HepG2 (cell line): Measurements from ENCODE around the gene KDM4B. TPM values are rescaled to one million over a fixed set of nuclear protein-coding genes. Genes with fewer than 3 reads are reported as not detected.

Experiments
- ATAC-seq: fragments of 200-7000 bp; cut with Tn5 transposase; 3 replicates; pipeline ENCODE4 v1.9.1; 2020; ENCODE audit warnings: mild to moderate bottlenecking, moderate library complexity
- BruUV-seq: library from RNA; stranded (reverse); fragments of 400-500 nt; replicated peaks from 2 replicates; lab custom pipeline; 2021; lab: Mats Ljungman, UMichigan
- CTCF ChIA-PET: fragments of 300-600 bp; formaldehyde crosslinking; extraction: SDS; loops from one replicate; lab custom pipeline; 2021; ENCODE audit warnings: low total read pairs, inconsistent platforms, low intra/inter-chr PET ratio; lab: Yijun Ruan, JAX
- POLR2A ChIA-PET: fragments of 350-600 bp; sonication (Branson Sonifier 250); formaldehyde crosslinking; loops from one replicate; lab custom pipeline; 2020; ENCODE audit warnings: antibody characterized with exemption, inconsistent platforms; lab: Yijun Ruan, JAX
- DNase-seq: peaks from one replicate; pipeline ENCODE4 v3.0.0-alpha.2; 2015; ENCODE audit warnings: low spot score
- FAIRE-seq: peaks from 3 replicates; lab custom pipeline; 2011; peaks lifted over from hg19 to GRCh38; lab: Jason Lieb, UNC
- H2AFZ ChIP-seq: one replicate; pipeline ENCODE4 v1.6.1; 2011; ENCODE audit warnings: low read length, inconsistent platforms
- H3K27ac ChIP-seq: fragments of 300-600 bp; 3 replicates; pipeline ENCODE4 v1.8.0; 2011; ENCODE audit warnings: mixed run types, mild to moderate bottlenecking, mixed read lengths, low read length, inconsistent platforms; ENCODE audit not compliant: insufficient read depth; ENCODE audit errors: extremely low read length
- H3K27me3 ChIP-seq, 2 experiments: fragments of 200-600 bp in 1 of 2; 2 replicates in 1 of 2; 3 replicates in 1 of 2; pipeline versions ENCODE4 v1.6.0 to v1.8.0; 2011; ENCODE audit warnings: low read length in 2 of 2, mild to moderate bottlenecking in 2 of 2, moderate library complexity in 2 of 2, inconsistent platforms in 1 of 2; ENCODE audit not compliant: insufficient read depth in 2 of 2, control insufficient read depth in 1 of 2
- H3K36me3 ChIP-seq, 2 experiments: fragments of 200-600 bp in 1 of 2; replicated peaks in 1 of 2; 2 replicates in 1 of 2; 3 replicates in 1 of 2; pipeline versions ENCODE4 v1.5.1 to v1.8.0; 2011; ENCODE audit warnings: low read length in 2 of 2, inconsistent platforms in 1 of 2; ENCODE audit not compliant: insufficient read depth in 2 of 2, control insufficient read depth in 1 of 2
- H3K4me1 ChIP-seq: 2 replicates; pipeline ENCODE4 v1.5.1; 2012; ENCODE audit warnings: low read length, inconsistent platforms; ENCODE audit not compliant: insufficient read depth
- H3K4me2 ChIP-seq: 2 replicates; pipeline ENCODE4 v1.6.0; 2011; ENCODE audit warnings: low read depth, low read length, inconsistent platforms
- H3K4me3 ChIP-seq, 3 experiments: fragments of 200-600 bp in 1 of 3; sonication (generic), shearing (Covaris generic) in 1 of 3; replicated peaks in 1 of 3; 2 replicates each; pipeline ENCODE4 v1.5.1; 2011 to 2016; ENCODE audit warnings: low read length in 3 of 3, inconsistent platforms in 2 of 3, low read depth in 2 of 3, mild to moderate bottlenecking in 2 of 3, control low read depth in 1 of 3, mixed read lengths in 1 of 3; ENCODE audit not compliant: insufficient read depth in 1 of 3
- H3K79me2 ChIP-seq: one replicate; pipeline ENCODE4 v1.6.1; 2011; ENCODE audit warnings: low read length, inconsistent platforms; ENCODE audit not compliant: insufficient read depth
- H3K9ac ChIP-seq: 2 replicates; pipeline ENCODE4 v1.6.0; 2011; ENCODE audit warnings: mild to moderate bottlenecking, low read depth, low read length, inconsistent platforms; ENCODE audit not compliant: insufficient read depth
- H3K9me3 ChIP-seq: 2 replicates; pipeline ENCODE4 v1.5.1; 2012; ENCODE audit warnings: mild to moderate bottlenecking, low read length
- H4K20me1 ChIP-seq: 2 replicates; pipeline ENCODE4 v1.6.0; 2011; ENCODE audit warnings: inconsistent platforms, mild to moderate bottlenecking, low read length, moderate library complexity; ENCODE audit not compliant: insufficient read depth
- CENPX ChIP-seq: sonication (generic); formaldehyde crosslinking; IDR thresholded peaks from 2 replicates; pipeline ENCODE4 v1.9.0; 2021; ENCODE audit warnings: mild to moderate bottlenecking, missing genetic modification reagents, moderate library complexity
- DNMT3B ChIP-seq: conservative IDR thresholded peaks from 2 replicates; pipeline ENCODE4 v1.6.1; 2016; ENCODE audit warnings: missing biosample characterization, control low read depth
- HOXA5 ChIP-seq: sonication (generic); formaldehyde crosslinking; IDR thresholded peaks from 2 replicates; pipeline ENCODE4 v1.4.0; 2020; ENCODE audit warnings: missing genetic modification reagents
- STAT5B ChIP-seq: sonication (generic); formaldehyde crosslinking; IDR thresholded peaks from 2 replicates; pipeline ENCODE4 v1.4.0; 2020; ENCODE audit warnings: missing genetic modification reagents
- WGBS: methylation state at CpG from one replicate; pipeline ENCODE4 v1.1.6; 2017; ENCODE audit warnings: low lambda C conversion rate; 5-methylcytosine and 5-hydroxymethylcytosine counted together
- in situ Hi-C: cut with HindIII; loops from 2 replicates; pipeline ENCODE4 v1.10.0; 2017; ENCODE audit warnings: low pct_unique_long_range_greater_than_20kb; ENCODE audit not compliant: extremely low pct_ligation_motif_present
- intact Hi-C: fragments of 100-400 bp; cut with micrococcal nuclease; formaldehyde crosslinking; loops from one replicate; pipeline ENCODE4 v1.10.0; 2022; ENCODE audit not compliant: unreplicated experiment
- polyA plus RNA-seq, 8 experiments: library from polyadenylated mRNA; depleted of rRNA in 3 of 8; stranded (reverse) in 7 of 8; unstranded in 1 of 8; fragments of >200 nt; fragmentation: Illumina TruSeq in 4 of 8; extraction: Trizol in 4 of 8; gene quantifications; 2 replicates each; pipeline versions ENCODE4 v1.2.1 to v1.2.3, GENCODE V29; 2011 to 2016; ENCODE audit warnings: low read depth in 4 of 8, missing spikeins in 1 of 8, mixed read lengths in 1 of 8; ENCODE audit not compliant: insufficient read depth in 1 of 8
- total RNA-seq, 5 experiments: library from RNA; depleted of rRNA; stranded (reverse); fragments of >200 nt; fragmentation: Illumina TruSeq; extraction: Trizol; gene quantifications; 2 replicates each; pipeline ENCODE4 v1.2.3, GENCODE V29; 2016; ENCODE audit warnings: low read depth in 1 of 5
- TF ChIP-seq, protein P1 (sequence below), 2 experiments: fragments of 450-650 bp in 1 of 2; sonication (generic) in 1 of 2; formaldehyde crosslinking; IDR thresholded peaks; 2 replicates each; pipeline versions ENCODE4 v1.5.0 to v1.8.0; 2020 to 2022; ENCODE audit warnings: mild to moderate bottlenecking in 1 of 2, missing genetic modification reagents in 1 of 2
- TF ChIP-seq, protein P2 (sequence below): sonication (generic); formaldehyde crosslinking; IDR thresholded peaks from 2 replicates; pipeline ENCODE4 v1.8.1; 2023; ENCODE audit warnings: mild to moderate bottlenecking, moderate library complexity, missing genetic modification reagents
- TF ChIP-seq, protein P3 (sequence below): sonication (generic); formaldehyde crosslinking; IDR thresholded peaks from 2 replicates; pipeline ENCODE4 v1.5.1; 2020; ENCODE audit warnings: mild to moderate bottlenecking, missing genetic modification reagents, borderline replicate concordance

KDM4B gene
- total and polyA plus RNA-seq, 2 of the 13 experiments (the other 11 are each of a cell fraction or from before 2014, with no cell fraction given): 4.9 to 14.6 TPM

DNA sequence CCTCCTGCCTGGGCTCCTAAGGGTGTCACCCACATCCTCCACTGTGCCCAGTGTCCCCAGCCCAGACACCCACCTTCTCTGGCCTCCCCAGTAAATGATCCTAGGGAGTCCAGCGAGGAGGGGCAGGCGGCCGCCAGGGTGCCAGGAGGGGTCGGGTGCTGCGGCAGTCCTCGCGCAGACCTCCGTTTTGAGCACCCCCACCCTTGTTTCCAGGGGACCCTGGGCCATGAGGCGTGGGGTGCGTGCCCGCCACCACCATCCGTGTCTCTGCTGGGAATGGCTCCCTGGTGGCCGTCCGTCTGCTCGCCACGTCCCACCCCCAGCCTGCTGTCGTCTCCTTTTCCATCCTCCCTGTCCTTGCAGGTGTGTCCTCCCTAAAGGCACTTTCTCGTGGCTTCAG is 133.0 kb downstream of the KDM4B start:
- TF ChIP-seq, protein P1, sequence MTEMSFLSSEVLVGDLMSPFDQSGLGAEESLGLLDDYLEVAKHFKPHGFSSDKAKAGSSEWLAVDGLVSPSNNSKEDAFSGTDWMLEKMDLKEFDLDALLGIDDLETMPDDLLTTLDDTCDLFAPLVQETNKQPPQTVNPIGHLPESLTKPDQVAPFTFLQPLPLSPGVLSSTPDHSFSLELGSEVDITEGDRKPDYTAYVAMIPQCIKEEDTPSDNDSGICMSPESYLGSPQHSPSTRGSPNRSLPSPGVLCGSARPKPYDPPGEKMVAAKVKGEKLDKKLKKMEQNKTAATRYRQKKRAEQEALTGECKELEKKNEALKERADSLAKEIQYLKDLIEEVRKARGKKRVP (CRISPR knock-in tag; IDR thresholded peaks at IDR 0.05): no peak
- TF ChIP-seq, protein P2, sequence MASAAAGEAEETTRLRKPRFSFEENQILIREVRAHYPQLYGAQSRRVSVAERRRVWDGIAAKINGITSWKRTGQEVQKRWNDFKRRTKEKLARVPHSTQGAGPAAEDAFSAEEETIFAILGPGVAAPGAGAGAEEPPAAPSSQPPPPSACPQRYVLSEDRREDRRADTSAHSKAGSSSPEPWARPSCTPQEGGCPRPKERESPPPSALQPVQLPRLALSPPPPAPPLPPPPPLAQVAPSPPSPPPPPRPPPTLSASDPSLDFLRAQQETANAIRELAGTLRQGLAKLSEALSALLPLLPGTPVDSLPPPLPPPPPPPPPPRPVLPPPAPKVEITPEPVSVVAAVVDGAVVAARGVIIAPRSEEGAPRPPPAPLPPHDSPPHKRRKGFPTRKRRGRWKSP (CRISPR knock-in tag): no peak
- TF ChIP-seq DNMT3B (no peak), HOXA5 (no peak), CENPX (CRISPR knock-in tag) (no peak), STAT5B (CRISPR knock-in tag) (no peak)
- TF ChIP-seq, protein P3, sequence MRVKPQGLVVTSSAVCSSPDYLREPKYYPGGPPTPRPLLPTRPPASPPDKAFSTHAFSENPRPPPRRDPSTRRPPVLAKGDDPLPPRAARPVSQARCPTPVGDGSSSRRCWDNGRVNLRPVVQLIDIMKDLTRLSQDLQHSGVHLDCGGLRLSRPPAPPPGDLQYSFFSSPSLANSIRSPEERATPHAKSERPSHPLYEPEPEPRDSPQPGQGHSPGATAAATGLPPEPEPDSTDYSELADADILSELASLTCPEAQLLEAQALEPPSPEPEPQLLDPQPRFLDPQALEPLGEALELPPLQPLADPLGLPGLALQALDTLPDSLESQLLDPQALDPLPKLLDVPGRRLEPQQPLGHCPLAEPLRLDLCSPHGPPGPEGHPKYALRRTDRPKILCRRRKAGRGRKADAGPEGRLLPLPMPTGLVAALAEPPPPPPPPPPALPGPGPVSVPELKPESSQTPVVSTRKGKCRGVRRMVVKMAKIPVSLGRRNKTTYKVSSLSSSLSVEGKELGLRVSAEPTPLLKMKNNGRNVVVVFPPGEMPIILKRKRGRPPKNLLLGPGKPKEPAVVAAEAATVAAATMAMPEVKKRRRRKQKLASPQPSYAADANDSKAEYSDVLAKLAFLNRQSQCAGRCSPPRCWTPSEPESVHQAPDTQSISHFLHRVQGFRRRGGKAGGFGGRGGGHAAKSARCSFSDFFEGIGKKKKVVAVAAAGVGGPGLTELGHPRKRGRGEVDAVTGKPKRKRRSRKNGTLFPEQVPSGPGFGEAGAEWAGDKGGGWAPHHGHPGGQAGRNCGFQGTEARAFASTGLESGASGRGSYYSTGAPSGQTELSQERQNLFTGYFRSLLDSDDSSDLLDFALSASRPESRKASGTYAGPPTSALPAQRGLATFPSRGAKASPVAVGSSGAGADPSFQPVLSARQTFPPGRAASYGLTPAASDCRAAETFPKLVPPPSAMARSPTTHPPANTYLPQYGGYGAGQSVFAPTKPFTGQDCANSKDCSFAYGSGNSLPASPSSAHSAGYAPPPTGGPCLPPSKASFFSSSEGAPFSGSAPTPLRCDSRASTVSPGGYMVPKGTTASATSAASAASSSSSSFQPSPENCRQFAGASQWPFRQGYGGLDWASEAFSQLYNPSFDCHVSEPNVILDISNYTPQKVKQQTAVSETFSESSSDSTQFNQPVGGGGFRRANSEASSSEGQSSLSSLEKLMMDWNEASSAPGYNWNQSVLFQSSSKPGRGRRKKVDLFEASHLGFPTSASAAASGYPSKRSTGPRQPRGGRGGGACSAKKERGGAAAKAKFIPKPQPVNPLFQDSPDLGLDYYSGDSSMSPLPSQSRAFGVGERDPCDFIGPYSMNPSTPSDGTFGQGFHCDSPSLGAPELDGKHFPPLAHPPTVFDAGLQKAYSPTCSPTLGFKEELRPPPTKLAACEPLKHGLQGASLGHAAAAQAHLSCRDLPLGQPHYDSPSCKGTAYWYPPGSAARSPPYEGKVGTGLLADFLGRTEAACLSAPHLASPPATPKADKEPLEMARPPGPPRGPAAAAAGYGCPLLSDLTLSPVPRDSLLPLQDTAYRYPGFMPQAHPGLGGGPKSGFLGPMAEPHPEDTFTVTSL (CRISPR knock-in tag): no peak

More for the DNA sequence above, 133.0 kb downstream of the KDM4B start:
- no peak overlapping the region for H2AFZ ChIP-seq
- CTCF ChIA-PET: no interaction called here
- 98% methylated on average over 11 of the region's 18 CpGs for WGBS
- H4K20me1 ChIP-seq: peaks cover 4% of the 10 kb centered on the region; the same call in 1 of the 2 replicates
- H3K27ac ChIP-seq: no peak overlapping the region
- H3K27me3 ChIP-seq: no peaks in the 10 kb centered on the region
- ATAC-seq: no peak
- no peak for DNase-seq
- H3K4me2 ChIP-seq: no peak overlapping the region
- in situ Hi-C loops: no loop called here
- POLR2A ChIA-PET: no interaction called here
- H3K4me1 ChIP-seq: peaks cover 22% of the 10 kb centered on the region
- peaks cover 22% of the 10 kb centered on the region for H3K9me3 ChIP-seq
- BruUV-seq: no TSS peak
- intact Hi-C loops: no loop called here
- FAIRE-seq: no peak
- H3K4me3 ChIP-seq: no peak overlapping the region
- no peaks in the 10 kb centered on the region for H3K79me2 ChIP-seq
- peaks cover 17 to 38% of the 10 kb centered on the region in 2 experiments for H3K36me3 ChIP-seq
- no peak overlapping the region for H3K9ac ChIP-seq
